Embryonic facial prominence (tissue), 1 donor: ENCODE measurements around the gene CHRNB4.

Source experiments
- DNase-seq: peaks from one replicate; pipeline ENCODE4 v3.0.0-alpha.2; 2016; ENCODE audit errors: extremely low spot score

CHRNB4 gene

GRCh38 chr15:78671626-78672211 is 30.7 kb upstream of the CHRNB4 start:
- DNase-seq: no peak

- DNase-seq: no peak
These were observed 28.0 kb upstream of the CHRNB4 start for GRCh38 chr15:78668987-78669386.

GRCh38 chr15:78667578-78668236 is 26.7 kb upstream of the CHRNB4 start:
- no peak for DNase-seq

GRCh38 chr15:78666010-78666409 is 25.0 kb upstream of the CHRNB4 start:
- DNase-seq: no peak

- no peak for DNase-seq
These were observed 22.7 kb upstream of the CHRNB4 start for GRCh38 chr15:78663703-78664102.

GRCh38 chr15:78662028-78662427 is 21.0 kb upstream of the CHRNB4 start:
- no peak for DNase-seq

- DNase-seq: no peak
These were observed 20.0 kb upstream of the CHRNB4 start for GRCh38 chr15:78661001-78661400.

- DNase-seq: no peak
These were observed 19.6 kb upstream of the CHRNB4 start for GRCh38 chr15:78660584-78660983.

GRCh38 chr15:78658823-78659222 is 17.8 kb upstream of the CHRNB4 start:
- no peak for DNase-seq

GRCh38 chr15:78654272-78654671 is 13.3 kb upstream of the CHRNB4 start:
- DNase-seq: no peak

- DNase-seq: no peak
These were observed 11.1 kb upstream of the CHRNB4 start for GRCh38 chr15:78651930-78652615.

GRCh38 chr15:78651007-78651406 is 10.0 kb upstream of the CHRNB4 start:
- DNase-seq: no peak

- DNase-seq: no peak
These were observed 9.0 kb upstream of the CHRNB4 start for GRCh38 chr15:78650022-78650421.

- no peak for DNase-seq
These were observed 4.0 kb upstream of the CHRNB4 start for GRCh38 chr15:78645009-78645408.

GRCh38 chr15:78642331-78642730 is 1.3 kb upstream of the CHRNB4 start:
- DNase-seq: no peak

- DNase-seq: no peak
These were observed 802 bp upstream of the CHRNB4 start for GRCh38 chr15:78641749-78642275.

GRCh38 chr15:78640527-78641101 is 396 bp downstream of the CHRNB4 start:
- no peak for DNase-seq

GRCh38 chr15:78638658-78639314 is 2.2 kb downstream of the CHRNB4 start:
- DNase-seq: no peak

GRCh38 chr15:78637776-78638435 is 3.1 kb downstream of the CHRNB4 start:
- no peak for DNase-seq

GRCh38 chr15:78636378-78636859 is 4.6 kb downstream of the CHRNB4 start:
- no peak for DNase-seq

- no peak for DNase-seq
These were observed 5.7 kb downstream of the CHRNB4 start for GRCh38 chr15:78635346-78635745.
